HPDE6-E6E7 (cell line): ENCODE results near the gene LRRC27.
"Not testable (repeated sequence)": the region's sequence is repeated elsewhere in the genome, so short reads cannot be mapped to it uniquely, and the experiment has no call there.

ENCODE experiments used
- DNase-seq: peaks from one replicate; pipeline ENCODE4 v3.0.0; 2011; ENCODE audit warnings: missing footprints; ENCODE audit errors: extremely low spot score

The LRRC27 gene

DNA sequence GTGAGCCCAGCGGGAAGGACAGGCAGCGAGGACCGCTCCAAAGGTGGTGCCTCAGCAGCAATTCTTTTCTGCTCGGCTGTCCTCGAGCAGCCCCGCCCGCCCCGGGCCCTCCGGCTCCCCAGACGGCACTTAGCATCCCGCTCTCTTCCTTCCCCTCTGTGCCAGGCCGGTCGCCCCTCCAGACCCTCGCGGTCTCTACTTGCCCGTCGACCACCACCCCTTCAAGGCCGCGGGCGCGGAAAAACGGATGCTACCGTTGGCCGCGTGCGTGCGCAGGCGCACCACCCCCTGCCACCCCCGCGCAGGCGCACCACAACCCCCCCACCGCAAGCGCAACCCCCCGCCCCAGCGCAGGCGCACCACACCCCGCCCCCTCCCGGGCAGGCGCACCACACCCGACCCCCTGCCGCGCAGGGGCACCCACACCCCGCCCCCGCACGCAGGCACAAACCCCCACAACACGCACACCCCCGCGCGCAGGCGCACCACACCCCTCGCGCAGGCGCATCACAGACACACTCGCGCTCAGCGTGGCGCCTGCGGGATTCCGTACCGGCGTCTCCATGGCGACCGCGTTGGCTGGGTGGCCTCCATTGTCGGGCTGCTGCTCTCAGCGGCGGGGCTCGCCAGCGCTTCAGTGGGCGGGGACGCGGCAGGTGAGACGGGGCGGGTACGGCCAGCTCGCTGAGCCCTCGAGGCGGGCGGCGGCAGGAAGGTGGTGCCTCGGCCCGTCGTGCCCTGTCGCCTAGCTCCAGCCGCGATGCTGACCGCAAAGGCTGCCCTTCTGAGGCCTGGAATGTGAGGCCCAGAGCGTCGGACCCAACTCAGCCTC, at the start of gene LRRC27:
LRRC27 (plus strand) TSS at position 593 of the 832 bp plus-strand sequence. CDS start 1,332 bp downstream, outside the sequence.
- DNase-seq, result peak; percentile 99

DNA sequence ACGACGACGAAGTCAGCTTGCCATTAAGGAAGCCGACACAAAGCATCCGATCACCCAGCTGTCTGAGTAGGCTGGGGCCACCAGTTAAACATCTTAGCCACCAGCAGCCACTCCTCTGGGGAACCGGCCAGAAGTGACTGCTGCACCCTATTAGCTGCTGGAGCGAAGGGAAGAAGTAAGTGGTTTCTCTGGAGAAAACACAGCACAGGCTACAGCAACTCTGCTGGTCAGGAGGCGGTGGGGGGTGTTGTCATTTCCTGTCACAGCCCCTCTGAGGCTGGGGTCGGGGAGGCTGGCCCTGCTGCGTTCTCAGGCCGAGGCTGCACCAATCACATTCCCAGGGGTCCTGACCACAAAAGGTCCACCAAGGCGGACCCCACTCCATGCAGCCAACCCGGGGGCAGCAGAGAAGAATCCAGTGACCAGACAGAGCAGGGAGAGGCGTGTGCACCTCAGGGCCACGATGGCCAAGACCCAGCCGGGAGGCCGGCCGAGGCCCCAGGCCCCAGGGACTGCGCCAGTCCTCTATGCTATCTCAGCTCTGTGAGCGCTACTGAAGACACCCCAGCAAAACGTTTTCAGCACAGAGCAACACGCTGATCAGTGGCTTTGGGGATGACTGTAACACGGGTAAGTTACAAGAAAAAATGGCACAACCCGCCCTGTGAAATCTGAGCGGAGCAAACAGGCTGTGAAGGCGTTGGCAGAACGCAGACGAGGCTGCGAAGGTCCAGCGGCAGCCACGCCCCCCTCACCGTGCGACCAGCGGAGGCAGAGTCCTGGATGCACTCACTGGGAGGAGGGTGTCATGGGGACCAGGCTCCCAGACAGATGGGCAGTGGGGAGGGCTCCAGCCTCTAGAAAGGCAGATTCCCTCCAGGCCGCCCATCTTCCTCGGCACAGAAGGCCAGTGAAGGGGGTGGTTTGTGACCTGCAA, 49.1 kb upstream of the LRRC27 start:
- no peak for DNase-seq

DNA sequence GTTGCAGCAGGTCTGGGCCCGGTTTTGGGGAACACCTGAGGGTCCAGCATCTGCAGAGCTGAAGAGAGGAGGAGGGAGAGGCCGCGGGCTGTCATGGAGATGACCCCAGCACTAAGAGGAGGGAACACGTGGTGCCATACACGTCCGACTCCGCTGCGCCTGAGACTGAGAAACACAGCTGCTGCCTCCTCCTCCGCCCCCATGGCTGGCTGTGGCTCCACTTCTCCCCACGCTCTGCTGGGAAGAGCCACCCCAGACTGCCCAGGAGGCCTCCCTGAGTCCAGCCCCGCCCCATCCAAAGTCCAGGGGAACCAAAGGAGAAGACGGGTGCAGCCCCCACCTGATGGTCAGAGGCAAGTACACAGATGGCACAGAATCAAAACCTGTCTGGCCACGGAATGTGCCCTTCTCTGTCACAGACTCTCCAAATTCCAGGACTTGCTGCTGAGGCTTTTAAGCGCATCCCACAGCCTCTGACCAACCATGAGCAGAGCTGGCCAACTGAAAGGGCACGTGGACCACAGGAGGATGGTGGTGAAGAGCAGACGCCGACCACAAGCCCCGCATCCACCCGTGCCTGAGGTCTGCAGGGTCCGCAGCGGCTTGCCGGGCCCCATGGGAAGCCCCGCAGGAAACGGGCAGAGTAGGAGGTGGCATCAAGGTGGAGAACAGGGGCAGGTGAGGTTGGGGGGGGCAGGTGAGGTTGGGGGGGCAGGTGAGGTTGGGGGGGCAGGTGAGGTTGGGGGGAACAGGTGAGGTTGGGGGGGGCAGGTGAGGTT, 48.2 kb upstream of the LRRC27 start:
- no peak for DNase-seq

DNA sequence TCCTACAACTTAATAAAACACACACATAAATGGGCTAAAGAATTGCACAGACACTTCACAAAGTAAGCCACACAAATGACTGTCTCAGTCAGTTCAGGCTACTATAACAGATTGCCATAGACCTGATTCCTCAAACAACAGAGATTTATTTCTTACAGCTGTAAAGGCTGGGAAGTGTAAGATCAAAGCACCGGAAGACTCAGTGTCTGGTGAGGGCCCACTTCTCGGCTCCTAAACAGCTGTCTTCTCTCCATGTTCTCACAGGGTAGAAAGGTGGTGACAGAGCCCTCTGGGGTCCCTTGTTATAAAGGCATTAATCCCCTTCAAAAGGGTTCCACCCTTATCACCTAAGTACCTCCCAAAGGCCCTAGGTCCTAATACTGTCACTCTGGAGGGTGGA, 42.6 kb upstream of the LRRC27 start:
- DNase-seq, result no peak

DNA sequence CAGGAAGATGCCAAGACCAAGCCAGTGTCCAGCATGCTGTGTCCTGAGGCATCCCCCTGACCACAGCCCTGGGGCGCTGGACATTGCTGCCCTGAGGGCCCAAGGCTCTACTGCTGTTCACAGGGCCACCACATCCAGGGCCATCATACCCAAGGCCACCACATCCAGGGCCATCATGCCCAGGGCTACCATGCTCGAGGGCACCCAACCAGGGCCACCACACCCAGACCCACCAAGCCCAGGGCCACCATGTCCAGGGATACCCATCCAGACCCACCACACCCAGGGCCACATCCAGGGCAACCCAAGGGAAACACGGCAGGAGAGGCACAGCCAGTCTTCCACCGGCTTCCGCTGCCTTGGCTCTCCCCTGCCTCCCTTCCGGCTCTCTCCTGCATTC, 41.4 kb upstream of the LRRC27 start:
- no peak for DNase-seq

- no peak for DNase-seq
These were observed 40.2 kb upstream of the LRRC27 start for GRCh38 chr10:132291826-132292225.

- no peak for DNase-seq
These were observed 39.4 kb upstream of the LRRC27 start for GRCh38 chr10:132292287-132293200.

DNA sequence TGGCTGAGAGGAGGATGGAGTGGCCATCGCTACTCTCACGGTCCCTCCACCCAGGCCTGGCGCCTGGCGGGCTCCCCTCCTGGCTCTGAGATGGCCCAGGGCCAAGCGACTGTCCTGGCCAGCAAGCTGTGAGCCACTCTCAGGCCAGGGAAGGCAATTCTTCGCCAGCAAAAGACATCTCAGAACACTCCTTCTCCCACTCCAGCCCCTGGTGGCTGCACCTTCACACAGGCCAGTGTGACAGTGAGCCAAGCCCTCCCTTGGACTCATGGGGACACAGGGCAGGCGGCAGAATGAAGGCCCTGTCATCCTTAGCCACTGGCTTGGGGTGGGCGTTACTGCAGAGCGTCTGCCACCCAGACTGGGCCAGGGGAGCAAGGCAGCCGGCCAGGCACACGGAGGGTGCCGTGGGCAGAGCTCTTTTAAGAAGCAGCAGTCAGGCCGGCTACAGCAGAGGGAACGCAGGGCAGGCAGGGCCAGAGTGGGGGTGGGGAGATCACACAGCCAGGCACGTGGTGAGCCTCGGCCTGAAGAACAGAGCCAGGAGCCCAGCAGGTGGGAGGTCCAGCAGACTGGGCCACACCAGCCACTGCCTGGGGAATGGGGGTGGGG, 38.7 kb upstream of the LRRC27 start:
- no peak for DNase-seq

- no peak for DNase-seq
These were observed 38.0 kb upstream of the LRRC27 start for GRCh38 chr10:132293813-132294520.

DNA sequence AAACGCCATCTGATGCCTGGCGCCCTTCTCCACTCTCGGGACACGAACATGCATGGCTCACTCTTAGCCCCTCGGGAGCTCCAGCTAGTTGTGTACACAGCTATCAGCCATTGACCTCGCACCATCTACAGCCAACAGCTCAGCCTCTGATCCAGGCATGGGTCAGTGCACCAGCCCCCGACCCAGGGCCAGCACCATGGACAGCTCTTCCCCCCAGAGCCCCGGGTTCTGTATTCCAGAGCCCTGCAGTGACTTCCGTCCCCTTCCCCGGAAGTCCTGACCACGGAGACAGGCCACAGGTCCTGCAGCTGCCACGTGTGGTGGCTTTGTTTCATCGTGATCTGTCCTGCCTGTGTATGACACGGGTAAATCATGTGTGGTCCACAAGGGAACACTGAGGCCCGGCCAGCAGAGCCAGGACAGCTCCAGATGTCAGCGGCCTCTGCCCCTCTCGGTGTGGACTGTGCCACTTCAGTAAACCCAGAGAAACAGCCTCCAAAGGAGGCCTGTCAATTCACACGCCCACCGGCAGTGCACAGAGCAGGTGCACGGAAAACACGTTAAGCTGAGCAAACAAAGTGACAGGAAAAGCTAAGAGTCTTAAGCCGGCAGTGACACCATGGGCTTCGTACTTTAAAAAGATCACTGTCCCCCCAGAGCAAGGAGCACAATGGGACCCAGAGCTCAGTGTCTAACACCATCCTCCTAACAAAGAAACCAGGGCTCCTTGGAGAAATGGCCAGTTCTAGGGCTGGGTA, 37.3 kb upstream of the LRRC27 start:
- DNase-seq, result no peak

DNA sequence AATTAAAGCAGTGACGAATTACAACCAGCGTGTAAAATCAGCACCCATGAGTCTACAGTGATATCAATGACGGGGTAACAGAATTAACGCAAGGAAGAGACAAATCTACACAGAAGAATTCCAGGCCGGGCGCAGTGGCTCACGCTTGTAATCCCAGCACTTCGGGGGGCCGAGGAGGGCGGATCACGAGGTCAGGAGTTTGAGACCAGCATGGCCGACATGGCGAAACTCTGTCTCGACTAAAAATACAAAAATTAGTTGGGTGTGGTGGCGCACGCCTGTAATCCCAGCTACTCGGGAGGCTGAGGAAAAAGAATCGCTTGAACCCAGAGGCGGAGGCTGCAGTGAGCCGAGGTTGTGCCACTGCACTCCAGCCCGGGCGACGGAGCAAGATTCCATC, 36.5 kb upstream of the LRRC27 start:
- DNase-seq, result not testable (repeated sequence)

DNA sequence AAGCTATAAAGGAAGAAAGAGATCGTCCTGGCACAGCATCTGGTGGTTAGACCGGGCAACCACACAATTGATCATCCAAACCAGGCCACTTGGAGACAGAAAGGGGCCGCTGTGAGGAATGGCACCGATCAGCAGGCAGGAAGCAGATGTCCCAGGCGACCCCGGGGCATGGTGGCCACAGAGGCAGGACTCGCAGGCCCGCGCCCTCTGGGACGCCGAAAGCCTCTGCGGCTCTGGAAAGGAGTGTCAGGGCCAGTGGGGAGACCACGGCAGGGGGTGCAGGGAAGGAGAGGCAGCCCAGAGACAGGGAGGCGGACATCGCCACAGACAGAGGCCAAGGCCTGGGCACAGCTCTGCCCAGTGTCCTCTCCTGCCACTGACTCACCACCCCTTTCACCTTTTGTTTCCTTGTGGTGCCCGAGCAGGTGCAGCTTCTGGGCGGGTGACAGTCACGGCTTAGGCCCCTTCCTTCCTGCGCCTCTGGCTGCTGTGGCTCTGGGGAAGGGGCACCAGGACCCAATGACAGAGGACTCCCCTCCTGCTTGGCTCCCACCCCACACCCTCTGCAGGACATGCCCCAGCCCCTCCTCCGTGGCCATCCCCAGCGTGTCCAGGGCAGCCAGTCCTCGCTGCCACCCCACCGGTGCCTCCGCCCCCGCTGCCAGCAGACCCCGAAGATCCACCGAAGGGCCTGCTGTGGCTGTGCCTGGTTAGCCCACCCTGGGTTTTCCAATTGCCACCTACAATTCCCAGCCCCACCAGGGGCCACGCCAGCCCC, 35.1 kb upstream of the LRRC27 start:
- no peak for DNase-seq

DNA sequence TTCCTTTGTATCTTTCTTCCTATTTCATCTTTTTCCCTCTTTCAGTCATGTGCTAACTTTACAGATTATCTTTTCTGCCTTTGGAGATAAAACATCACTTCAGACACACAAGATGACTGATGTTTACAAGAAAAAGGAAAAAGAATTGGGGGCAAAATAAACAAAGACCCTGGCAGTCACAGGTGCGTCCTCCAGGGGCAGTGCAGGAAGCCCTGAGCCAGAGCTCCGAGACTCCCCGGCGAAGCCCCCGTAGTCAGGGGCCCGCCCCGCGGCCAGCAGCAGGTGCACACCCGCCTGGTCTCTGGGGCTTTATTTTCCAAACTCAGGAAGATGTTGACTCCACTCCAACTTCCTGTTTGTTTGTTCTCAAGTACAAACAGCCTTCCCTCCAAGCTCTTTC, 34.5 kb upstream of the LRRC27 start:
- no peak for DNase-seq

DNA sequence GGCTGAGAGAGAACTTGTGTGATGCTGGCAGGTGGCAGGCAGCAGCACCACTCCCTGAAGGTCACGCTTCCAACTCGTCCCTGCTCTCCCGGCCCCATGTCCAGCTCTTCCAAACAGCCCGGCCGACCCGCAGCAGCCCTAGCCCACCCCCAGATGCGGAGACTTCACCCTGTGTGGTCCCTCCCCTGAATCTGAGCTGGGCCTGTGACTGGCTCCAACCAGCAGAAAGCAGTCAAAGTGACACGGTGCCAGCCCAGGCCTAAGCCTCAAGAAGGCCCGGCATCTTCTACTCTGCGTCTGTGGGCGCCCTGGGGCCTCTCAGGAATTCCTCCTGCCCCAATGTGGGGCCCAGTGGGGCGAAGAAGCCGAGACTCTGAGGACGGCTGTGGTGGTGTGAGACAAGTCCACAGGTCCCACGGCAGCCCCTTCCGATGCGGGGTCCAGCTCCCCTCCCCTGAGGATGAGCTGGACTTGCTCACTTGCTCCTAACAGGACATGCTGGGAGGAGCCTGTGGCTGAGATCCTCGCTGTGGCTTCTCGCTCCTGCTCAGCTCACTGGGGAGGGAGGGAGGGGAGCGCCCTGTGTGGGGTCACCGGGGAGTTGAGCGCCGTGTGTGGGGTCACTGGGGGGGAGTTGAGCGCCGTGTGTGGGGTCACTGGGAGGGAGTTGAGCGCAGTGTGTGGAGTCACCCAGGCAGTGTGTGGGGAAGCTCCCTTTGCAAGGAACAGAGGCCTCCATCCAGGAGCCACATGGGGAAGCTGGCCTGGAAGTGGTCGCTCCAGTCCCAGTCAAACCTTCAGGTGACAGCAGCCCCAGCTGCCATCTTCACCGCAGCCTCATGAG, 33.7 kb upstream of the LRRC27 start:
- no peak for DNase-seq

DNA sequence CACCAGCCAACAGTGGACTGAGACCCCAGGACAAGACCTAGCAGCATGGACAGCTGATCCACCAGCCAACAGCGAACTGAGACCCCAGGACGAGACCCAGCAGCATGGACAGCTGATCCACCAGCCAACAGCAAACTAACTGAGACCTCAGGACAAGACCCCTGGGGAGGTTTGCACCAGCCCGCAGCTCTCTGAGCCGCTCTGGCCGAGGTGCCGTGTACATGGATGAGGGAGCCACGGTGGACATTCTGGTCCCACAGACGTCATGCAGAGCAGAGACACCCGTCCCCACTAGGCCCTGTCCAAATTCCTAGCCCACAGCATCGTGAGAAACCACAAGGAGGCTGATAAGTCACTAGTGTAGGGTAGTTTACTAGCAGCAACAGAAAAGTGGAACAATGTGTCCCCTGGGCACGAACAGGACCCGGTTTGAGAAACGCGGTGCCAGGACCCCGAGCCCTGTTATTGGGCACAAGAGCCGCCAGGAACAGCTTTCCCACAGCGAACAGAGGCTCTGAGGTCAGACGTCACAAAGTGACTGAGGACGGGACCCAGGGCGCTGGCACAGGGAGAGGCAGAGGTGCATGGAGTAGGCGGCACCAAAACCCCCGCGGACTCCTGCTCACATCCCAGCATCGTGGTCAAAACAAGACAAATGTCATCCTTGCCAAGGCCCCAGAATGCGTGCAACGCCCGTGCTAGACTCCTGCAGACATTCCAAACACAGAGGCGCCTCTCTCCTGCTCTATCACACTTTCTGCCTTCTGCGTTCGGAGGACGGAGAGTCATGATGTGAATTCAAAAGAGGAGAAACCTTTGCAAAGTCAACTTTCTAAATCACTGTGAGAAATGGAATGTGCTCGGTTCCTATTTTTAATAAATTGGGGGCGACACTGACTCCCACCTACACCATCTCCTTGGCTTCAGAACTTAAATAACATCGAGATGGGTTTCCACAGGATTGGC, 32.3 kb upstream of the LRRC27 start:
- no peak for DNase-seq

GRCh38 chr10:132300582-132300981, 31.4 kb upstream of the LRRC27 start:
- DNase-seq, result no peak
